ENCODE results near the gene ABCC8.

ABCC8 gene

GRCh38 chr11:17423533-17424310 lies 52.9 kb downstream of the ABCC8 start:
- no peak for DNase-seq

GRCh38 chr11:17421781-17422180 lies 54.9 kb downstream of the ABCC8 start:
- no peak for DNase-seq

- no peak for DNase-seq
Observed at GRCh38 chr11:17418444-17419081, 58.1 kb downstream of the ABCC8 start.

GRCh38 chr11:17416492-17416891 lies 60.2 kb downstream of the ABCC8 start:
- DNase-seq, result no peak

GRCh38 chr11:17415523-17416104 lies 61.0 kb downstream of the ABCC8 start:
- no peak for DNase-seq

- DNase-seq, result no peak
Observed at GRCh38 chr11:17414992-17415391, 61.7 kb downstream of the ABCC8 start.

GRCh38 chr11:17414317-17414737 lies 62.3 kb downstream of the ABCC8 start:
- no peak for DNase-seq

GRCh38 chr11:17413414-17414316 lies 63.0 kb downstream of the ABCC8 start:
- DNase-seq, result no peak

GRCh38 chr11:17412488-17413180 lies 64.0 kb downstream of the ABCC8 start:
- no peak for DNase-seq

GRCh38 chr11:17411418-17411817 lies 65.2 kb downstream of the ABCC8 start:
- no peak for DNase-seq

- DNase-seq, result no peak
Observed at GRCh38 chr11:17410606-17411379, 65.9 kb downstream of the ABCC8 start.

GRCh38 chr11:17408641-17409040 lies 68.0 kb downstream of the ABCC8 start:
- DNase-seq, result no peak

GRCh38 chr11:17408026-17408425 lies 68.6 kb downstream of the ABCC8 start:
- DNase-seq, result no peak

- no peak for DNase-seq
Observed at GRCh38 chr11:17407575-17407974, 69.1 kb downstream of the ABCC8 start.

GRCh38 chr11:17406818-17407149 lies 69.9 kb downstream of the ABCC8 start:
- DNase-seq, result no peak

- DNase-seq, result no peak
Observed at GRCh38 chr11:17406082-17406817, 70.4 kb downstream of the ABCC8 start.

GRCh38 chr11:17405232-17406005 lies 71.2 kb downstream of the ABCC8 start:
- no peak for DNase-seq

- no peak for DNase-seq
Observed at GRCh38 chr11:17403980-17404759, 72.5 kb downstream of the ABCC8 start.

GRCh38 chr11:17402486-17402885 lies 74.2 kb downstream of the ABCC8 start:
- no peak for DNase-seq
